C4-2B (cell line): ENCODE data around the gene GTSE1.

Experiments
- H3K27ac ChIP-seq: fragments of 450-650 bp; 2 replicates; pipeline ENCODE4 v1.5.1; 2017
- ZFX ChIP-seq: fragments of 450-650 bp; IDR thresholded peaks from 2 replicates; pipeline ENCODE4 v1.6.1; 2017
- TF ChIP-seq, protein P1 (sequence below): fragments of 450-650 bp; conservative IDR thresholded peaks from 2 replicates; pipeline ENCODE4 v1.5.1; 2017; ENCODE audit warnings: mild to moderate bottlenecking

The GTSE1 gene

DNA sequence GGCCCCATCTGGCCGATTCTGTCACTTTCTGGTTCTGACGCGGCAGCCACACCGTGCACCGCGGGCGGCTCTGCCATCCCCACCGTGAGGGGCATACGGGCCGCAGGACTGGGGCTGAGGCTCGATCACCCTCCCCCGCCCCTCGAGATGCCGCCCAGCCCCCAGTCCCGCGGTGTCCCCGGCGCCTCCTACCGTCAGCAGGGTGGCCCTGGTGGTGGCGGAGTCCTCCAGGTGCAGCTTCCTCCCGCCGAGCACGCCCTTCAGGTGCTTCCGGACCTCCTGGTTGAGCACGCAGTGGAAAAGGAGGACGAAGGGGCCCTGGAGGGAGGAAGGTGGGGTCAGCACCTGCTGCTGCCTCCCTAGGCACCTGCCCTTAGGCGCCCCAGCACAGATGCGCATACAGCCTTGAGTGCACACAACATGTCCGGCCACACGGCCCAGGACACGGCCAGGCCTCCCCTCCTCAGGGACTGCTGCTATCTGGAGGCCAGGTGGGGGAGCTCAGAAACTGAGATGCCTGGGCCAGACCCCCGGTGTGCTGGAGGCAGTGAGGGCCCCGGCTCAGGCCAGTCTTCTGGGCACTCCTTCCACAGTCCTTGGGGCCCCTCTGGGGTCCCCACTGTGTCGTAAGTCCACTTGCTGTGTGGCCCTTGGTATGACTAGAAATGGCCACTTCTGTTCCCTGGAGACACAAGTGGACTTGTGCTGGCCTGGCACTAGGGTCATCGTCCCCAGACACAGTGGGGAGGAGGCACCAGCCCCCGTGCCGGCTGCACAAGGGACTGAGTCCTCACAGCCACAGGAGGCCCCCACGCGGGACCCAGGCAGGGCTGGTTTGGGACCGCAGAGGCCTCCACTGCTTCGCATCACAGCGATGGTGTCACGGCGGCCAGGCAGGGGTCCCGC lies 70.4 kb downstream of the GTSE1 start:
- TF ChIP-seq ZFX: no peak
- TF ChIP-seq, protein P1, sequence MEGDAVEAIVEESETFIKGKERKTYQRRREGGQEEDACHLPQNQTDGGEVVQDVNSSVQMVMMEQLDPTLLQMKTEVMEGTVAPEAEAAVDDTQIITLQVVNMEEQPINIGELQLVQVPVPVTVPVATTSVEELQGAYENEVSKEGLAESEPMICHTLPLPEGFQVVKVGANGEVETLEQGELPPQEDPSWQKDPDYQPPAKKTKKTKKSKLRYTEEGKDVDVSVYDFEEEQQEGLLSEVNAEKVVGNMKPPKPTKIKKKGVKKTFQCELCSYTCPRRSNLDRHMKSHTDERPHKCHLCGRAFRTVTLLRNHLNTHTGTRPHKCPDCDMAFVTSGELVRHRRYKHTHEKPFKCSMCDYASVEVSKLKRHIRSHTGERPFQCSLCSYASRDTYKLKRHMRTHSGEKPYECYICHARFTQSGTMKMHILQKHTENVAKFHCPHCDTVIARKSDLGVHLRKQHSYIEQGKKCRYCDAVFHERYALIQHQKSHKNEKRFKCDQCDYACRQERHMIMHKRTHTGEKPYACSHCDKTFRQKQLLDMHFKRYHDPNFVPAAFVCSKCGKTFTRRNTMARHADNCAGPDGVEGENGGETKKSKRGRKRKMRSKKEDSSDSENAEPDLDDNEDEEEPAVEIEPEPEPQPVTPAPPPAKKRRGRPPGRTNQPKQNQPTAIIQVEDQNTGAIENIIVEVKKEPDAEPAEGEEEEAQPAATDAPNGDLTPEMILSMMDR: no peak
- H3K27ac ChIP-seq: no peak overlapping the region

DNA sequence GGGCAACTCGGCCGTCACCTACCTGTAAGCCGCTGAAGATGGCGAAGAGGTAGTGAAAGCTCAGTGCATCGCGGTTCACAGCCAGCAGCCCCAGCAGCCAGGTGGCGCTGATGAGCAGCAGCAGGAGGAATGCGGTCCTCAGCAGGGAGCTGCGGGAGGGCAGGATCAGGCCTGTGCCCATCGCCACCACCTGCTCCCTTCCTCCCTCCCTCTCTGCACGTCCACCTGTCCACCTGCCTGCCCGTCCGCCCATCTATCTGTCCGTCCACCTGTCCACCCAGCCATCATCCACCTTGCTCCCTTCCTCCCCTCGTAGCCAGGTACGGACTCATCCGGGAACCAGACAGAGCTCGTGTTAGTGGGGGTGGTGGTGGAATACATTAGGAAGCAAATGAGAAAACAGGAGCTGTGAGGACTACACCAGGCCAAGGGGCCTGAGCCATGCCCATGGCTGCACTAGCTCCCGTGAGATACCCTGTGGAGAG lies 71.1 kb downstream of the GTSE1 start:
- no peak overlapping the region for H3K27ac ChIP-seq
- TF ChIP-seq ZFX: no peak
- TF ChIP-seq, protein P1: peak; percentile 97

DNA sequence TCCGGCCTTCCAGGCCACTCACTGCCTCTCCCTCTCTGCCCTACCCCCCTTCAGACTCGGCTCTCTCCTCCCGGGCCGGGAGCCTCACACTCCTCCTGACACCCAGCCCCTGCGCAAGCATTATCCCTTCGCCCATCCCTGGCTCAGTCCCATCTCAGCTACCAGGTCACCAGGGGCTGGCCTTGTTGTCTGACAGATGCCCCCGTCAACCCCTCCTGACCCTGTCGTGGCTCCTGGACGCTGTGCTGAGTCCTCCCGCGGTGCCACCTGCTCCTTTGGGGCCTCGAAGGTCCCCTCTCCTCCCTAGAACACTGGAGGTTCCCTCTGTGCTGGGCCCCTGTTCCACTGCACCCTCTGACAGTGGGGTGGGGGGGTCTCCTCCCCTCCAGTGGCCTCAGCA lies 71.8 kb downstream of the GTSE1 start:
- no peak for TF ChIP-seq ZFX
- TF ChIP-seq, protein P1: no peak
- H3K27ac ChIP-seq: no peak overlapping the region

DNA sequence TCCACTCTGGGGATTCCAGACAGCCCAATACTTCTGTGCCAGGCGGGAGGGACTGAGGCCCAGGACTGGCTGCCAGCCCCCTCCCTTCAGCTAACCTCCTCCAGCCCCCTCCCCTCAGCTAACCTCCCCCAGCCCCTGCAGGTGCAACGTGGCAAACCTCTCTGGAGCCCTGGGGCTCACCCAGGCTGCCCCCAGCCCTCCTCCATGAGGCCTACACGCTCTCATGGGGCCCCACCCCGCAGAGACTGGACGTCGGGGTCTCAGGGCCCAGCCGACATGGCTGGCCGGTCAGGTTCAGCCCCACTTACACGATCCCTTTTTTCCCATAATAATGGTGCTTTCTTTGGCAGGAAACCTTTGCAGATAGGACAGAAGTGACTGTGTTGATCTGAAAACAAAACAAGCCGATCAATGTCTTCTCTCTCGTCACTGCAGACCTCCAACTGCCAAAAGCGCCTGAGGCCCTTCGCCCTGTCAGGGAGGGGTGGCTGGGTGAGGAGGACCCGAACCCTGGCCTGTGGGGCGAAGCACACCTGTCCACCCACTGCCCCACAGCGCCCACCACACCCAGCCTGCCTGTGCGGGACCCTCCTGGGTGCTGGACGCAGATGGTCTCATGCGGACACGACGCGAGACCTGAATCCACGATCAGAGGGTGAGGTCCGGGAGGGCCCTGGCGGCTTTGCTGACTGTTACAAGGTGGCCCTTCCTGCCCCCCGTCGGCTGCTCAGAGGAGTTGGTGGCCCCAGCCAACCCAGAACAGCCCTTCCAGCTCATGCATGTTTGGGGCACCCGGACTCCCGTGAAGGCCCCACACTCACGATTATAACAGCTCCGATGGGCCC lies 72.4 kb downstream of the GTSE1 start:
- no peak for TF ChIP-seq ZFX
- TF ChIP-seq, protein P1: no peak
- H3K27ac ChIP-seq: no peak overlapping the region

DNA sequence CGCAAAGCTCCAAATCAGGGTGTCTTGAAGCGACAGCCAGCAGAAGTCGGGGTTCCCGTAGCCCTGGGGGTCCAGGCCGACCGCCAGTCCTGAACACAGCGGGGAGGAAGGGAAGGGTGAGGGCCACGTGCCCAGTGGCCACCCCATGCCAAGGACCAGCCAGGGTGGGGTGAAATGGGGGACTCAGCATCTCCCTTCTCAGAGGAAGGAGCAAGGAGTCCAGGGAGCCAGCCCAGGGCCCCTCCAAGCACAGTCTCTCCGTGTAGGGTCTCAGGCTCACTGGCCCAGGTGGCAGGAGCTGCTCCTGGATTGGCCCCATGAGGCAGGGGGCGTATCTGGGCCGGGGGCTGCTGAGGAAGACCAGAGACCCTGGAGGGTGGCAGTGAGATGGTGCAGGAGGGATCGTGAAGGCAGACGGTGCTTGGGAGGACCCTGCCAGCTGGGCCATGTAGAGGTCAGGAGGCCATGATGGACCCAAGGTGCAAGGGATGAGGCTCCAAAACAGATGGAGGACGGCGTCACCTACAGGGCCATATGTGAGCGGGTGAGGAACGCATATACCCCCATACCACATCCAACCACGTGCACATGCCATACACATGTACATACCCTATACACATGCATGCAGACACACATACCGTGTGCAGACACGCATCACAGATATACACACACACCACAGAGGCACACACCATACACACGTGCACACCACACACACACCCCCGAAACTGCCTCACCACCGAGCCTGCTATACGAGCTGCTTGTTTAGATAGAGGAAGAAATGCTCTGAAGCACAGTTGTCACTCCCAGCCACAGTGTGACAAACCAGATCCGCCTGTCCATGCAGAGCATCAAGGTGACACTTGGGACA lies 73.3 kb downstream of the GTSE1 start:
- TF ChIP-seq, protein P1: no peak
- TF ChIP-seq ZFX: no peak

GRCh38 chr22:46370584-46371291 lies 74.1 kb downstream of the GTSE1 start:
- TF ChIP-seq, protein P1: no peak
- TF ChIP-seq ZFX: no peak
- no peak overlapping the region for H3K27ac ChIP-seq

More for the DNA sequence above, 73.3 kb downstream of the GTSE1 start:
- H3K27ac ChIP-seq: no peak overlapping the region
